Prostate gland (tissue), 2 donors: Measurements from ENCODE around the gene ALK.

Source experiments
- POLR2A ChIP-seq: fragments of 450-650 bp; IDR thresholded peaks from one replicate; pipeline ENCODE4 v1.6.1; 2016; ENCODE audit warnings: antibody characterized with exemption, mild to moderate bottlenecking
- POLR2AphosphoS5 ChIP-seq: sonication (generic); formaldehyde crosslinking; IDR thresholded peaks from one replicate; pipeline ENCODE4 v1.6.1; 2017; ENCODE audit warnings: antibody characterized with exemption
- TF ChIP-seq, protein P1 (sequence below), 4 experiments: fragments of 200-600 bp in 2 of 4; fragments of 450-650 bp in 2 of 4; sonication (generic) in 2 of 4; IDR thresholded peaks; 1 replicate in 3 of 4; 2 replicates in 1 of 4; pipeline ENCODE4 v1.5.1; 2016 to 2019; ENCODE audit warnings: antibody characterized with exemption in 4 of 4, mild to moderate bottlenecking in 2 of 4, moderate library complexity in 2 of 4

DNA sequence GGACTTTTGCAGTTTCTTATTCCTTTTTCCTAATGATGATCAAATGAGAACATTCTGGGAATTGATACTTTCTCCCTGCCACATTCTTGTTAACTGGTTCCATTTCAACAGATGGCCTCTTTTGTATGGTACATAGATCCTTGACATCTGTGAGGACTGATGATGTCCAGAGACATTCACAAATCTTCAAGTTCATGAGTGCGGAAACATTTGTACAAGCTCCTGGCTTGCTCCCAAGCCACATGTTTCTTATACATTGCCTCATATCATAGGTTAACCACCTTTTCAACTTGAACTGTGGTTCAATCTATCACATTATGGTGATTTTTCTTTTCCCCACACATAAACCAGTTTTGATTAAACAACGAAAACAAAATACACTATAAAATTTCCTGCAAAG is 538.9 kb downstream of the ALK start:
- TF ChIP-seq, protein P1, sequence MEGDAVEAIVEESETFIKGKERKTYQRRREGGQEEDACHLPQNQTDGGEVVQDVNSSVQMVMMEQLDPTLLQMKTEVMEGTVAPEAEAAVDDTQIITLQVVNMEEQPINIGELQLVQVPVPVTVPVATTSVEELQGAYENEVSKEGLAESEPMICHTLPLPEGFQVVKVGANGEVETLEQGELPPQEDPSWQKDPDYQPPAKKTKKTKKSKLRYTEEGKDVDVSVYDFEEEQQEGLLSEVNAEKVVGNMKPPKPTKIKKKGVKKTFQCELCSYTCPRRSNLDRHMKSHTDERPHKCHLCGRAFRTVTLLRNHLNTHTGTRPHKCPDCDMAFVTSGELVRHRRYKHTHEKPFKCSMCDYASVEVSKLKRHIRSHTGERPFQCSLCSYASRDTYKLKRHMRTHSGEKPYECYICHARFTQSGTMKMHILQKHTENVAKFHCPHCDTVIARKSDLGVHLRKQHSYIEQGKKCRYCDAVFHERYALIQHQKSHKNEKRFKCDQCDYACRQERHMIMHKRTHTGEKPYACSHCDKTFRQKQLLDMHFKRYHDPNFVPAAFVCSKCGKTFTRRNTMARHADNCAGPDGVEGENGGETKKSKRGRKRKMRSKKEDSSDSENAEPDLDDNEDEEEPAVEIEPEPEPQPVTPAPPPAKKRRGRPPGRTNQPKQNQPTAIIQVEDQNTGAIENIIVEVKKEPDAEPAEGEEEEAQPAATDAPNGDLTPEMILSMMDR (IDR thresholded peaks at IDR 0.05) = no peak
- TF ChIP-seq POLR2A (no peak), POLR2AphosphoS5 (no peak)
